Measurements from ENCODE around the gene BCAP31. TPM values are rescaled to one million over a fixed set of nuclear protein-coding genes. Genes with fewer than 3 reads are reported as not detected.

Gene BCAP31
- total RNA-seq, result 10 to 100 TPM; 64.6 TPM

- DNase-seq (peak; percentile 89 to 91 (median 90)), ATAC-seq (peak; percentile 78)
- intact Hi-C loops (cut with DNase I), result no loop called here
- Histone ChIP-seq H3K9me3 (no peaks in the 10 kb centered on the region), H3K36me3 (replicated peaks in 1 of 2; ENCODE audit: insufficient read depth in 1 of 2, low read depth in 2 of 2) (no peaks in the 10 kb centered on the region), H3K4me1 (peaks cover 77% of the 10 kb centered on the region), H3K27me3 (no peaks in the 10 kb centered on the region), H3K27ac (peak within 1 kb of the TSS; percentile 63 to 92 (median 87)), H3K4me3 (peak within 1 kb of the TSS; percentile 36 to 58)
- 1% methylated on average over 34 of the region's 88 CpGs; no CpG with 5 or more reads in 1 of the 2 donors for WGBS, 2 donors
- TF ChIP-seq CTCF (IDR thresholded peaks at IDR 0.05), result no peak
- TF ChIP-seq POLR2A (IDR thresholded peaks at IDR 0.05), result peak; percentile 76 to 95 (median 91)
Measured at GRCh38 chrX:153724252-153725038, at the start of gene BCAP31, which contains the start of gene ABCD1. BCAP31 (minus strand) TSS chrX:153724387; CDS start chrX:153723244, 1,143 bp downstream. ABCD1 (plus strand) TSS chrX:153724856; CDS start chrX:153725267, 411 bp downstream.

GRCh38 chrX:153773218-153773611 lies 49.0 kb upstream of the BCAP31 start:
- no peak for TF ChIP-seq CTCF (IDR thresholded peaks at IDR 0.05)
- TF ChIP-seq POLR2A (IDR thresholded peaks at IDR 0.05), result no peak

GRCh38 chrX:153772316-153773217 lies 48.4 kb upstream of the BCAP31 start:
- no peak overlapping the region for H3K4me3 ChIP-seq
- TF ChIP-seq POLR2A (IDR thresholded peaks at IDR 0.05) (no peak), CTCF (IDR thresholded peaks at IDR 0.05) (no peak)
- no peak for DNase-seq
- H3K27ac ChIP-seq, result no peak overlapping the region
- no peaks in the 10 kb centered on the region for H3K9me3 ChIP-seq
- intact Hi-C loops (cut with DNase I), result no loop called here
- 50 to 84% methylated on average over 2 to 11 of the region's 21 CpGs for WGBS, 2 donors
- H3K27me3 ChIP-seq, result no peaks in the 10 kb centered on the region
- H3K36me3 ChIP-seq (replicated peaks in 1 of 2; ENCODE audit: insufficient read depth in 1 of 2, low read depth in 2 of 2), result no peaks in the 10 kb centered on the region
- H3K4me1 ChIP-seq, result no peaks in the 10 kb centered on the region
- ATAC-seq, result no peak

More at GRCh38 chrX:153773218-153773611, 49.0 kb upstream of the BCAP31 start:
- DNase-seq (peak in 1 of 4 donors; percentile 6), ATAC-seq (no peak)
- H3K9me3 ChIP-seq, result no peaks in the 10 kb centered on the region
- no CpG with 5 or more reads among the region's 23 CpGs for WGBS, 2 donors
- no peak overlapping the region for H3K27ac ChIP-seq
- H3K36me3 ChIP-seq (replicated peaks in 1 of 2; ENCODE audit: insufficient read depth in 1 of 2, low read depth in 2 of 2), result no peaks in the 10 kb centered on the region
- intact Hi-C loops (cut with DNase I), result no loop called here
- no peak overlapping the region for H3K4me3 ChIP-seq
- H3K4me1 ChIP-seq, result no peaks in the 10 kb centered on the region
- no peaks in the 10 kb centered on the region for H3K27me3 ChIP-seq

GRCh38 chrX:153771415-153772315 lies 47.5 kb upstream of the BCAP31 start:
- peak in 1 of 4 donors; percentile 3 for DNase-seq

More at GRCh38 chrX:153771415-153772315, 47.5 kb upstream of the BCAP31 start:
- intact Hi-C loops (cut with DNase I), result no loop called here
- Histone ChIP-seq H3K9me3 (no peaks in the 10 kb centered on the region), H3K4me3 (no peak overlapping the region), H3K27me3 (no peaks in the 10 kb centered on the region), H3K36me3 (replicated peaks in 1 of 2; ENCODE audit: insufficient read depth in 1 of 2, low read depth in 2 of 2) (no peaks in the 10 kb centered on the region), H3K4me1 (no peaks in the 10 kb centered on the region), H3K27ac (no peak overlapping the region)
- 69% methylated on average over 8 of the region's 37 CpGs; no CpG with 5 or more reads in 1 of the 2 donors for WGBS, 2 donors
- no peak for ATAC-seq
- TF ChIP-seq CTCF (IDR thresholded peaks at IDR 0.05), result no peak
- TF ChIP-seq POLR2A (IDR thresholded peaks at IDR 0.05), result no peak
